HepG2 (cell line): ENCODE measurements around the gene TH. TPM values are rescaled to one million over a fixed set of nuclear protein-coding genes. Genes with fewer than 3 reads are reported as not detected.

Experiments
- ATAC-seq: fragments of 200-7000 bp; cut with Tn5 transposase; 3 replicates; pipeline ENCODE4 v1.9.1; 2020; ENCODE audit warnings: mild to moderate bottlenecking, moderate library complexity
- BruUV-seq: library from RNA; stranded (reverse); fragments of 400-500 nt; replicated peaks from 2 replicates; lab custom pipeline; 2021; lab: Mats Ljungman, UMichigan
- CTCF ChIA-PET: fragments of 300-600 bp; formaldehyde crosslinking; extraction: SDS; loops from one replicate; lab custom pipeline; 2021; ENCODE audit warnings: low total read pairs, inconsistent platforms, low intra/inter-chr PET ratio; lab: Yijun Ruan, JAX
- POLR2A ChIA-PET: fragments of 350-600 bp; sonication (Branson Sonifier 250); formaldehyde crosslinking; loops from one replicate; lab custom pipeline; 2020; ENCODE audit warnings: antibody characterized with exemption, inconsistent platforms; lab: Yijun Ruan, JAX
- DNase-seq: peaks from one replicate; pipeline ENCODE4 v3.0.0-alpha.2; 2015; ENCODE audit warnings: low spot score
- FAIRE-seq: peaks from 3 replicates; lab custom pipeline; 2011; peaks lifted over from hg19 to GRCh38; lab: Jason Lieb, UNC
- H2AFZ ChIP-seq: one replicate; pipeline ENCODE4 v1.6.1; 2011; ENCODE audit warnings: low read length, inconsistent platforms
- H3K27ac ChIP-seq: fragments of 300-600 bp; 3 replicates; pipeline ENCODE4 v1.8.0; 2011; ENCODE audit warnings: mixed run types, mild to moderate bottlenecking, mixed read lengths, low read length, inconsistent platforms; ENCODE audit not compliant: insufficient read depth; ENCODE audit errors: extremely low read length
- H3K27me3 ChIP-seq, 2 experiments: fragments of 200-600 bp in 1 of 2; 2 replicates in 1 of 2; 3 replicates in 1 of 2; pipeline versions ENCODE4 v1.6.0 to v1.8.0; 2011; ENCODE audit warnings: low read length in 2 of 2, mild to moderate bottlenecking in 2 of 2, moderate library complexity in 2 of 2, inconsistent platforms in 1 of 2; ENCODE audit not compliant: insufficient read depth in 2 of 2, control insufficient read depth in 1 of 2
- H3K36me3 ChIP-seq, 2 experiments: fragments of 200-600 bp in 1 of 2; replicated peaks in 1 of 2; 2 replicates in 1 of 2; 3 replicates in 1 of 2; pipeline versions ENCODE4 v1.5.1 to v1.8.0; 2011; ENCODE audit warnings: low read length in 2 of 2, inconsistent platforms in 1 of 2; ENCODE audit not compliant: insufficient read depth in 2 of 2, control insufficient read depth in 1 of 2
- H3K4me1 ChIP-seq: 2 replicates; pipeline ENCODE4 v1.5.1; 2012; ENCODE audit warnings: low read length, inconsistent platforms; ENCODE audit not compliant: insufficient read depth
- H3K4me2 ChIP-seq: 2 replicates; pipeline ENCODE4 v1.6.0; 2011; ENCODE audit warnings: low read depth, low read length, inconsistent platforms
- H3K4me3 ChIP-seq, 3 experiments: fragments of 200-600 bp in 1 of 3; sonication (generic), shearing (Covaris generic) in 1 of 3; replicated peaks in 1 of 3; 2 replicates each; pipeline ENCODE4 v1.5.1; 2011 to 2016; ENCODE audit warnings: low read length in 3 of 3, inconsistent platforms in 2 of 3, low read depth in 2 of 3, mild to moderate bottlenecking in 2 of 3, control low read depth in 1 of 3, mixed read lengths in 1 of 3; ENCODE audit not compliant: insufficient read depth in 1 of 3
- H3K79me2 ChIP-seq: one replicate; pipeline ENCODE4 v1.6.1; 2011; ENCODE audit warnings: low read length, inconsistent platforms; ENCODE audit not compliant: insufficient read depth
- H3K9ac ChIP-seq: 2 replicates; pipeline ENCODE4 v1.6.0; 2011; ENCODE audit warnings: mild to moderate bottlenecking, low read depth, low read length, inconsistent platforms; ENCODE audit not compliant: insufficient read depth
- H3K9me3 ChIP-seq: 2 replicates; pipeline ENCODE4 v1.5.1; 2012; ENCODE audit warnings: mild to moderate bottlenecking, low read length
- H4K20me1 ChIP-seq: 2 replicates; pipeline ENCODE4 v1.6.0; 2011; ENCODE audit warnings: inconsistent platforms, mild to moderate bottlenecking, low read length, moderate library complexity; ENCODE audit not compliant: insufficient read depth
- CCAR2 ChIP-seq: fragments of 200-400 bp; formaldehyde crosslinking; optimal IDR thresholded peaks from 2 replicates; pipeline ENCODE3; 2018; ENCODE audit warnings: low read depth, mild to moderate bottlenecking, low read length, moderate library complexity
- DMAP1 ChIP-seq: IDR thresholded peaks from 2 replicates; pipeline ENCODE4 v1.6.1; 2016
- ELF4 ChIP-seq: sonication (generic); formaldehyde crosslinking; IDR thresholded peaks from 2 replicates; pipeline ENCODE4 v1.5.0; 2020; ENCODE audit warnings: missing genetic modification reagents, mild to moderate bottlenecking, moderate library complexity, borderline replicate concordance
- ESRRA ChIP-seq: sonication (generic); formaldehyde crosslinking; IDR thresholded peaks from 2 replicates; pipeline ENCODE4 v1.5.1; 2020; ENCODE audit warnings: mild to moderate bottlenecking, low read depth, missing genetic modification reagents
- IRF2 ChIP-seq: IDR thresholded peaks from 2 replicates; pipeline ENCODE4 v1.6.1; 2018; ENCODE audit warnings: missing genetic modification reagents, missing compliant biosample characterization
- KAT8 ChIP-seq: IDR thresholded peaks from 2 replicates; pipeline ENCODE4 v1.6.1; 2016; ENCODE audit warnings: missing genetic modification reagents, missing compliant biosample characterization
- SMARCE1 ChIP-seq: fragments of 450-650 bp; IDR thresholded peaks from 2 replicates; pipeline ENCODE4 v1.6.1; 2017; ENCODE audit warnings: borderline replicate concordance
- ZNF263 ChIP-seq: sonication (generic); formaldehyde crosslinking; IDR thresholded peaks from 2 replicates; pipeline ENCODE4 v1.4.0; 2020; ENCODE audit warnings: missing genetic modification reagents
- ZNF530 ChIP-seq: sonication (generic); formaldehyde crosslinking; IDR thresholded peaks from 2 replicates; pipeline ENCODE4 v1.5.0; 2020; ENCODE audit warnings: low read depth, mild to moderate bottlenecking, missing genetic modification reagents
- ZNF569 ChIP-seq: sonication (generic); formaldehyde crosslinking; IDR thresholded peaks from 2 replicates; pipeline ENCODE4 v1.5.0; 2020; ENCODE audit warnings: mild to moderate bottlenecking, missing genetic modification reagents, moderate library complexity, borderline replicate concordance
- ZNF614 ChIP-seq: IDR thresholded peaks from 2 replicates; pipeline ENCODE4 v1.6.1; 2018; ENCODE audit warnings: missing biosample characterization, missing genetic modification reagents, inconsistent platforms, borderline replicate concordance
- ZNF792 ChIP-seq: IDR thresholded peaks from 2 replicates; pipeline ENCODE4 v1.6.1; 2016
- WGBS: methylation state at CpG from one replicate; pipeline ENCODE4 v1.1.6; 2017; ENCODE audit warnings: low lambda C conversion rate; 5-methylcytosine and 5-hydroxymethylcytosine counted together
- in situ Hi-C: cut with HindIII; loops from 2 replicates; pipeline ENCODE4 v1.10.0; 2017; ENCODE audit warnings: low pct_unique_long_range_greater_than_20kb; ENCODE audit not compliant: extremely low pct_ligation_motif_present
- intact Hi-C: fragments of 100-400 bp; cut with micrococcal nuclease; formaldehyde crosslinking; loops from one replicate; pipeline ENCODE4 v1.10.0; 2022; ENCODE audit not compliant: unreplicated experiment
- polyA plus RNA-seq, 8 experiments: library from polyadenylated mRNA; depleted of rRNA in 3 of 8; stranded (reverse) in 7 of 8; unstranded in 1 of 8; fragments of >200 nt; fragmentation: Illumina TruSeq in 4 of 8; extraction: Trizol in 4 of 8; gene quantifications; 2 replicates each; pipeline versions ENCODE4 v1.2.1 to v1.2.3, GENCODE V29; 2011 to 2016; ENCODE audit warnings: low read depth in 4 of 8, missing spikeins in 1 of 8, mixed read lengths in 1 of 8; ENCODE audit not compliant: insufficient read depth in 1 of 8
- total RNA-seq, 5 experiments: library from RNA; depleted of rRNA; stranded (reverse); fragments of >200 nt; fragmentation: Illumina TruSeq; extraction: Trizol; gene quantifications; 2 replicates each; pipeline ENCODE4 v1.2.3, GENCODE V29; 2016; ENCODE audit warnings: low read depth in 1 of 5
- TF ChIP-seq, protein P1 (sequence below): sonication (generic); formaldehyde crosslinking; IDR thresholded peaks from 2 replicates; pipeline ENCODE4 v1.4.0; 2020; ENCODE audit warnings: missing genetic modification reagents
- TF ChIP-seq, protein P2 (sequence below): sonication (generic); formaldehyde crosslinking; IDR thresholded peaks from one replicate; pipeline ENCODE4 v1.5.1; 2020; ENCODE audit warnings: mild to moderate bottlenecking, missing genetic modification reagents; ENCODE audit errors: not compliant biosample characterization
- TF ChIP-seq, protein P3 (sequence below): sonication (generic); formaldehyde crosslinking; IDR thresholded peaks from 2 replicates; pipeline ENCODE4 v1.4.0; 2020; ENCODE audit warnings: missing genetic modification reagents
- TF ChIP-seq, protein P4 (sequence below): sonication (generic); formaldehyde crosslinking; IDR thresholded peaks from 2 replicates; pipeline ENCODE4 v1.5.0; 2020; ENCODE audit warnings: missing genetic modification reagents, mild to moderate bottlenecking, borderline replicate concordance

Gene TH
- total and polyA plus RNA-seq, 2 of the 13 experiments (the other 11 are each of a cell fraction or from before 2014, with no cell fraction given) = 0.36 TPM; not detected in 1

DNA sequence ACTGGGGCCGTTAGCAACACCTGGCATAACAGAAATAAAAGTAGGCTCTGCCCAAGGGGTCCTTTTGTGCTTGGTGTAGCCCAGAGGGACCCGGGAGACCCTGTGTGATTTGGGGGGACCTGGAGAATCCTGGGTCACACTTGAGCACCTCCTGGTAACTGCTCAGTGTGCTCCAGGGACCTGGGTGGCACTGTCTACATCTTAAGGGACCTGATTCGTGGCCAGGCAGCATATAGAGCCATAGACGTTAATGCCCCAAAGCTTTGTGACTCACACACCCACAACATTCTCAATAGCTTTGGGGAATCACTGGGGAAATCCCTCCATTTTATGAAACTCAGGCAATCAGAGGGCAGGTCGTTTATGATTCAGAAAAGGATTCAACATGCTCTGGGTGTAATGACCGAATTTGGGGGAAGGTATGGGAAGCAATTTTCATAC is 28.8 kb downstream of the TH start:
- no peak for FAIRE-seq
- CTCF ChIA-PET = no interaction called here
- H3K27ac ChIP-seq = no peak overlapping the region
- peak overlapping the region in 1 of 3 experiments; percentile 11; a peak in 1 of 6 replicates for H3K4me3 ChIP-seq
- no peaks in the 10 kb centered on the region for H3K9me3 ChIP-seq
- no peak for ATAC-seq
- H3K9ac ChIP-seq = peak overlapping the region; percentile 29; the same call in 1 of the 2 replicates
- POLR2A ChIA-PET = interaction anchor here (1.0 to 2.1 kb wide), 2 partner anchors 104 to 155 kb away, joined by 8 to 10 read pairs; no protein-coding TSS in a partner anchor
- H2AFZ ChIP-seq = no peak overlapping the region
- peaks cover 36% of the 10 kb centered on the region for H3K4me1 ChIP-seq
- H3K4me2 ChIP-seq = peak overlapping the region; percentile 39; the same call in 1 of the 2 replicates
- no peaks in the 10 kb centered on the region for H3K36me3 ChIP-seq
- in situ Hi-C loops (no loop called here), intact Hi-C loops (no loop called here)
- H3K27me3 ChIP-seq = peaks cover 8 to 65% of the 10 kb centered on the region in 2 experiments
- H3K79me2 ChIP-seq = peaks cover 2% of the 10 kb centered on the region
- 24% methylated on average over 4 of the region's 6 CpGs for WGBS
- DNase-seq = no peak
- peaks cover 4% of the 10 kb centered on the region; the same call in 1 of the 2 replicates for H4K20me1 ChIP-seq
- no TSS peak for BruUV-seq
- no peak for TF ChIP-seq CCAR2
- TF ChIP-seq DMAP1 (CRISPR knock-in tag) = no peak
- TF ChIP-seq SMARCE1 = no peak
- no peak for TF ChIP-seq ZNF530 (CRISPR knock-in tag)
- no peak for TF ChIP-seq ELF4 (CRISPR knock-in tag)
- TF ChIP-seq, protein P1, sequence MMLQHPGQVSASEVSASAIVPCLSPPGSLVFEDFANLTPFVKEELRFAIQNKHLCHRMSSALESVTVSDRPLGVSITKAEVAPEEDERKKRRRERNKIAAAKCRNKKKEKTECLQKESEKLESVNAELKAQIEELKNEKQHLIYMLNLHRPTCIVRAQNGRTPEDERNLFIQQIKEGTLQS (CRISPR knock-in tag) = no peak
- TF ChIP-seq, protein P2, sequence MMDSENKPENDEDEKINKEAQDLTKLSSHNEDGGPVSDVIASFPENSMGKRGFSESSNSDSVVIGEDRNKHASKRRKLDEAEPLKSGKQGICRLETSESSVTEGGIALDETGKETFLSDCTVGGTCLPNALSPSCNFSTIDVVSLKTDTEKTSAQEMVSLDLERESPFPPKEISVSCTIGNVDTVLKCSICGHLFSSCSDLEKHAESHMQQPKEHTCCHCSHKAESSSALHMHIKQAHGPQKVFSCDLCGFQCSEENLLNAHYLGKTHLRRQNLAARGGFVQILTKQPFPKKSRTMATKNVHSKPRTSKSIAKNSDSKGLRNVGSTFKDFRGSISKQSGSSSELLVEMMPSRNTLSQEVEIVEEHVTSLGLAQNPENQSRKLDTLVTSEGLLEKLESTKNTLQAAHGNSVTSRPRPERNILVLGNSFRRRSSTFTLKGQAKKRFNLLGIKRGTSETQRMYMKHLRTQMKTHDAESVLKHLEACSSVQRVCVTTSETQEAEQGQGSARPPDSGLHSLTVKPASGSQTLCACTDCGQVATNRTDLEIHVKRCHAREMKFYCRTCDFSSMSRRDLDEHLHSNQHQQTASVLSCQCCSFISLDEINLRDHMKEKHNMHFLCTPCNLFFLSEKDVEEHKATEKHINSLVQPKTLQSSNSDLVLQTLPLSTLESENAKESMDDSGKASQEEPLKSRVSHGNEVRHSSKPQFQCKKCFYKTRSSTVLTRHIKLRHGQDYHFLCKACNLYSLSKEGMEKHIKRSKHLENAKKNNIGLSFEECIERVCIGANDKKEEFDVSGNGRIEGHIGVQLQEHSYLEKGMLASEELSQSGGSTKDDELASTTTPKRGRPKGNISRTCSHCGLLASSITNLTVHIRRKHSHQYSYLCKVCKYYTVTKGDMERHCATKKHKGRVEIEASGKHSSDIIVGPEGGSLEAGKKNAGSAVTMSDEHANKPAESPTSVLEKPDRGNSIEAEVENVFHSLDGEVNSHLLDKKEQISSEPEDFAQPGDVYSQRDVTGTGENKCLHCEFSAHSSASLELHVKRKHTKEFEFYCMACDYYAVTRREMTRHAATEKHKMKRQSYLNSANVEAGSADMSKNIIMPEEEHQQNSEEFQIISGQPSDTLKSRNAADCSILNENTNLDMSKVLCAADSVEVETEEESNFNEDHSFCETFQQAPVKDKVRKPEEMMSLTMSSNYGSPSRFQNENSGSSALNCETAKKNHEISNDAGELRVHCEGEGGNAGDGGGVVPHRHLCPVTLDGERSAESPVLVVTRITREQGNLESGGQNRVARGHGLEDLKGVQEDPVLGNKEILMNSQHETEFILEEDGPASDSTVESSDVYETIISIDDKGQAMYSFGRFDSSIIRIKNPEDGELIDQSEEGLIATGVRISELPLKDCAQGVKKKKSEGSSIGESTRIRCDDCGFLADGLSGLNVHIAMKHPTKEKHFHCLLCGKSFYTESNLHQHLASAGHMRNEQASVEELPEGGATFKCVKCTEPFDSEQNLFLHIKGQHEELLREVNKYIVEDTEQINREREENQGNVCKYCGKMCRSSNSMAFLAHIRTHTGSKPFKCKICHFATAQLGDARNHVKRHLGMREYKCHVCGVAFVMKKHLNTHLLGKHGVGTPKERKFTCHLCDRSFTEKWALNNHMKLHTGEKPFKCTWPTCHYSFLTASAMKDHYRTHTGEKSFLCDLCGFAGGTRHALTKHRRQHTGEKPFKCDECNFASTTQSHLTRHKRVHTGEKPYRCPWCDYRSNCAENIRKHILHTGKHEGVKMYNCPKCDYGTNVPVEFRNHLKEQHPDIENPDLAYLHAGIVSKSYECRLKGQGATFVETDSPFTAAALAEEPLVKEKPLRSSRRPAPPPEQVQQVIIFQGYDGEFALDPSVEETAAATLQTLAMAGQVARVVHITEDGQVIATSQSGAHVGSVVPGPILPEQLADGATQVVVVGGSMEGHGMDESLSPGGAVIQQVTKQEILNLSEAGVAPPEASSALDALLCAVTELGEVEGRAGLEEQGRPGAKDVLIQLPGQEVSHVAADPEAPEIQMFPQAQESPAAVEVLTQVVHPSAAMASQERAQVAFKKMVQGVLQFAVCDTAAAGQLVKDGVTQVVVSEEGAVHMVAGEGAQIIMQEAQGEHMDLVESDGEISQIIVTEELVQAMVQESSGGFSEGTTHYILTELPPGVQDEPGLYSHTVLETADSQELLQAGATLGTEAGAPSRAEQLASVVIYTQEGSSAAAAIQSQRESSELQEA (CRISPR knock-in tag) = no peak
- no peak for TF ChIP-seq ZNF792 (CRISPR knock-in tag)
- TF ChIP-seq, protein P3, sequence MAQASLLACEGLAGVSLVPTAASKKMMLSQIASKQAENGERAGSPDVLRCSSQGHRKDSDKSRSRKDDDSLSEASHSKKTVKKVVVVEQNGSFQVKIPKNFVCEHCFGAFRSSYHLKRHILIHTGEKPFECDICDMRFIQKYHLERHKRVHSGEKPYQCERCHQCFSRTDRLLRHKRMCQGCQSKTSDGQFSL (CRISPR knock-in tag) = no peak
- TF ChIP-seq, protein P4, sequence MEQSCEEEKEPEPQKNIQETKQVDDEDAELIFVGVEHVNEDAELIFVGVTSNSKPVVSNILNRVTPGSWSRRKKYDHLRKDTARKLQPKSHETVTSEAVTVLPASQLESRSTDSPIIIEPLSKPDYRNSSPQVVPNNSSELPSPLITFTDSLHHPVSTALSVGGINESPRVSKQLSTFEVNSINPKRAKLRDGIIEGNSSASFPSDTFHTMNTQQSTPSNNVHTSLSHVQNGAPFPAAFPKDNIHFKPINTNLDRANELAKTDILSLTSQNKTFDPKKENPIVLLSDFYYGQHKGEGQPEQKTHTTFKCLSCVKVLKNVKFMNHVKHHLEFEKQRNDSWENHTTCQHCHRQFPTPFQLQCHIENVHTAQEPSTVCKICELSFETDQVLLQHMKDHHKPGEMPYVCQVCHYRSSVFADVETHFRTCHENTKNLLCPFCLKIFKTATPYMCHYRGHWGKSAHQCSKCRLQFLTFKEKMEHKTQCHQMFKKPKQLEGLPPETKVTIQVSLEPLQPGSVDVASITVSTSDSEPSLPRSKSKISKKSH = no peak
- TF ChIP-seq ZNF614 (CRISPR knock-in tag) = no peak
- no peak for TF ChIP-seq KAT8
- no peak for TF ChIP-seq ZNF569 (CRISPR knock-in tag)
- no peak for TF ChIP-seq IRF2 (CRISPR knock-in tag)
- no peak for TF ChIP-seq ESRRA (CRISPR knock-in tag)
- no peak for TF ChIP-seq ZNF263 (CRISPR knock-in tag)
